K562 (cell line): Measurements from ENCODE around the gene CHRNG. TPM values are rescaled to one million over a fixed set of nuclear protein-coding genes. Genes with fewer than 3 reads are reported as not detected.

Experiments used
- ATAC-seq: fragments of 200-7000 bp; cut with Tn5 transposase; 3 replicates; pipeline ENCODE4 v1.9.1; 2020; ENCODE audit warnings: moderate library complexity
- BruUV-seq: library from RNA; stranded (reverse); fragments of 400-500 nt; replicated peaks from 2 replicates; lab custom pipeline; 2021; lab: Mats Ljungman, UMichigan
- CTCF ChIA-PET: fragments of 300-600 bp; formaldehyde crosslinking; extraction: SDS; loops from one replicate; lab custom pipeline; 2021; ENCODE audit warnings: low intra/inter-chr PET ratio; lab: Yijun Ruan, JAX
- POLR2A ChIA-PET: fragments of 300-600, 350-650 bp; sonication (Branson Sonifier 250); formaldehyde crosslinking; extraction: SDS; loops from one replicate; lab custom pipeline; 2021; ENCODE audit warnings: antibody characterized with exemption, inconsistent platforms; lab: Yijun Ruan, JAX
- DNase-seq, 4 experiments: peaks; one replicate each; pipeline versions ENCODE4 v3.0.0 to v3.0.0-alpha.2; 2011 to 2018; ENCODE audit warnings: low spot score in 3 of 4, mixed read lengths in 3 of 4; ENCODE audit errors: extremely low read depth in 1 of 4
- FAIRE-seq: peaks from 2 replicates; lab custom pipeline; 2011; peaks lifted over from hg19 to GRCh38; lab: Jason Lieb, UNC
- H2AFZ ChIP-seq: 2 replicates; pipeline ENCODE4 v1.6.0; 2011; ENCODE audit warnings: low read depth, low read length, control low read depth, inconsistent platforms
- H3K27ac ChIP-seq: fragments of 200-600 bp; 3 replicates; pipeline ENCODE4 v1.8.0; 2011; ENCODE audit warnings: low read depth, mild to moderate bottlenecking, control low read depth, inconsistent platforms, low read length, moderate library complexity, mixed read lengths; ENCODE audit errors: extremely low read depth
- H3K27me3 ChIP-seq, 2 experiments: fragments of 300-600 bp in 1 of 2; 2 replicates in 1 of 2; 3 replicates in 1 of 2; pipeline versions ENCODE4 v1.6.0 to v1.8.0; 2011; ENCODE audit warnings: inconsistent platforms in 2 of 2, low read length in 2 of 2, mild to moderate bottlenecking in 1 of 2, mixed read lengths in 1 of 2, moderate library complexity in 1 of 2; ENCODE audit not compliant: control insufficient read depth in 2 of 2, insufficient read depth in 2 of 2
- H3K36me3 ChIP-seq: fragments of 300-600 bp; 3 replicates; pipeline ENCODE4 v1.8.0; 2011; ENCODE audit warnings: mild to moderate bottlenecking, low read length, inconsistent platforms; ENCODE audit not compliant: control insufficient read depth, insufficient read depth
- H3K4me1 ChIP-seq, 2 experiments: fragments of 200-600 bp in 1 of 2; replicated peaks in 1 of 2; 2 replicates in 1 of 2; 3 replicates in 1 of 2; pipeline versions ENCODE4 v1.5.1 to v1.8.0; 2011; ENCODE audit warnings: inconsistent platforms in 2 of 2, low read length in 2 of 2, mild to moderate bottlenecking in 1 of 2, mixed read lengths in 1 of 2, moderate library complexity in 1 of 2; ENCODE audit not compliant: control insufficient read depth in 2 of 2, insufficient read depth in 2 of 2
- H3K4me2 ChIP-seq: 2 replicates; pipeline ENCODE4 v1.6.1; 2011; ENCODE audit warnings: low read length, control low read depth, inconsistent platforms, mixed read lengths; ENCODE audit not compliant: insufficient read depth
- H3K4me3 ChIP-seq: fragments of 200-600 bp; sonication (generic), shearing (Covaris generic); 2 replicates; pipeline ENCODE4 v1.5.1; 2016; ENCODE audit warnings: control low read depth, inconsistent platforms
- H3K79me2 ChIP-seq: fragments of 200-600 bp; 3 replicates; pipeline ENCODE4 v1.8.0; 2011; ENCODE audit warnings: low read length, inconsistent platforms; ENCODE audit not compliant: control insufficient read depth, insufficient read depth
- H3K9ac ChIP-seq, 2 experiments: 2 replicates each; pipeline versions ENCODE4 v1.6.0 to v1.6.1; 2011; ENCODE audit warnings: low read depth in 2 of 2, low read length in 2 of 2, control low read depth in 1 of 2, inconsistent platforms in 1 of 2, mild to moderate bottlenecking in 1 of 2, mixed read lengths in 1 of 2; ENCODE audit not compliant: insufficient read depth in 1 of 2
- H3K9me1 ChIP-seq: one replicate; pipeline ENCODE4 v1.6.0; 2011; ENCODE audit warnings: inconsistent platforms, mild to moderate bottlenecking, low read length, moderate library complexity; ENCODE audit not compliant: control insufficient read depth, insufficient read depth
- H3K9me3 ChIP-seq: replicated peaks from 2 replicates; pipeline ENCODE4 v1.5.1; 2011; ENCODE audit warnings: low read depth, low read length, inconsistent platforms; ENCODE audit not compliant: control insufficient read depth, insufficient read depth
- H4K20me1 ChIP-seq: replicated peaks from 2 replicates; pipeline ENCODE4 v1.6.1; 2011; ENCODE audit warnings: low read length, inconsistent platforms, mixed read lengths; ENCODE audit not compliant: control insufficient read depth, insufficient read depth
- ETS1 ChIP-seq: conservative IDR thresholded peaks from 2 replicates; pipeline ENCODE4 v1.6.1; 2011; ENCODE audit warnings: low read depth, mild to moderate bottlenecking, low read length; ENCODE audit not compliant: control insufficient read depth
- FOXM1 ChIP-seq, 2 experiments: fragments of 450-650 bp in 1 of 2; sonication (generic) in 1 of 2; formaldehyde crosslinking in 1 of 2; IDR thresholded peaks; 2 replicates each; pipeline versions ENCODE4 v1.6.1 to v1.9.0; 2017 to 2022; ENCODE audit warnings: low read depth in 2 of 2, mild to moderate bottlenecking in 2 of 2, missing genetic modification reagents in 1 of 2, moderate library complexity in 1 of 2
- HMG20B ChIP-seq: fragments of 250-450 bp; sonication (Bioruptor Pico); IDR thresholded peaks from 2 replicates; pipeline ENCODE4 v1.5.0; 2021; ENCODE audit warnings: mild to moderate bottlenecking
- MNT ChIP-seq, 2 experiments: fragments of 450-650 bp; conservative IDR thresholded peaks; 2 replicates each; pipeline ENCODE4 v1.6.1; 2017; ENCODE audit warnings: mild to moderate bottlenecking in 2 of 2, moderate library complexity in 2 of 2
- NR4A1 ChIP-seq, 2 experiments: fragments of 250-450 bp in 1 of 2; fragments of 450-650 bp in 1 of 2; sonication (Bioruptor Pico) in 1 of 2; IDR thresholded peaks; 2 replicates each; pipeline versions ENCODE4 v1.4.0 to v1.6.1; 2016 to 2020; ENCODE audit warnings: mild to moderate bottlenecking in 2 of 2, missing compliant biosample characterization in 1 of 2, missing genetic modification characterization in 1 of 2, moderate library complexity in 1 of 2
- PHB ChIP-seq: fragments of 250-450 bp; sonication (Bioruptor Pico); IDR thresholded peaks from 2 replicates; pipeline ENCODE4 v1.5.0; 2021
- RBM34 ChIP-seq: fragments of 200-400 bp; formaldehyde crosslinking; IDR thresholded peaks from 2 replicates; pipeline ENCODE4 v1.6.1; 2018; ENCODE audit warnings: low read length, borderline replicate concordance; ENCODE audit not compliant: insufficient read depth
- TAF9B ChIP-seq: fragments of 450-650 bp; IDR thresholded peaks from 2 replicates; pipeline ENCODE4 v1.6.1; 2018; ENCODE audit warnings: mild to moderate bottlenecking; ENCODE audit not compliant: partially characterized antibody
- TOE1 ChIP-seq, 2 experiments: fragments of 450-650 bp in 1 of 2; sonication (generic) in 1 of 2; formaldehyde crosslinking in 1 of 2; IDR thresholded peaks; 2 replicates each; pipeline versions ENCODE4 v1.7.1 to v1.8.0; 2016 to 2022; ENCODE audit warnings: borderline replicate concordance in 2 of 2, mild to moderate bottlenecking in 2 of 2, antibody characterized with exemption in 1 of 2, inconsistent platforms in 1 of 2, low read depth in 1 of 2, missing genetic modification reagents in 1 of 2, moderate library complexity in 1 of 2
- UBTF ChIP-seq, 2 experiments: IDR thresholded peaks; 2 replicates each; pipeline ENCODE4 v1.6.1; 2012; ENCODE audit warnings: improper control_type of control experiment in 2 of 2, low read depth in 2 of 2, low read length in 2 of 2, borderline replicate concordance in 1 of 2
- ZNF696 ChIP-seq: fragments of 250-450 bp; sonication (Bioruptor Pico); conservative IDR thresholded peaks from 2 replicates; pipeline ENCODE4 v1.4.0; 2020; ENCODE audit warnings: mild to moderate bottlenecking, moderate library complexity
- WGBS: fragments of 100-300 bp; shearing (Covaris generic); methylation state at CpG from one replicate; pipeline ENCODE4 v1.1.6; 2016; ENCODE audit warnings: low coverage, mixed read lengths; ENCODE audit not compliant: insufficient coverage; ENCODE audit errors: missing lambda C conversion rate; 5-methylcytosine and 5-hydroxymethylcytosine counted together
- in situ Hi-C: fragments of 300-500 bp; cut with MboI; formaldehyde crosslinking; loops from 4 replicates; pipeline ENCODE4 v1.15.0; 2018; ENCODE audit warnings: inconsistent platforms, mixed read lengths
- intact Hi-C: fragments of 100-400 bp; cut with micrococcal nuclease; formaldehyde crosslinking; loops from 2 replicates; pipeline ENCODE4 v1.14.2; 2022
- polyA plus RNA-seq, 8 experiments: library from polyadenylated mRNA; depleted of rRNA in 4 of 8; stranded (reverse) in 5 of 8; unstranded in 3 of 8; fragments of >200 nt; fragmentation: Nextera tagmentation in 2 of 8; fragmentation: Illumina TruSeq in 1 of 8; extraction: Ambion mirVana in 2 of 8; extraction: Trizol in 1 of 8; gene quantifications; 2 replicates each; pipeline versions ENCODE4 v1.2.1 to v1.2.3, GENCODE V29; 2011 to 2014; ENCODE audit warnings: inconsistent platforms in 1 of 8, missing spikeins in 1 of 8
- total RNA-seq, 7 experiments: library from RNA; depleted of rRNA in 6 of 7; stranded (reverse); fragments of >200 nt in 6 of 7; fragmentation: Illumina TruSeq in 2 of 7; extraction: Trizol in 2 of 7; gene quantifications; 2 replicates each; pipeline versions ENCODE4 v1.2.1 to v1.2.3, GENCODE V29; 2011 to 2021; ENCODE audit warnings: low replicate concordance in 1 of 7

CHRNG gene
- total and polyA plus RNA-seq, 9 of the 15 experiments (the other 6 are each of a cell fraction or from before 2014, with no cell fraction given) = not detected

GRCh38 chr2:232524771-232525170 lies 14.7 kb upstream of the CHRNG start (continued):
- TF ChIP-seq TOE1 (IDR thresholded peaks at IDR 0.05; ENCODE audit: borderline replicate concordance) = no peak
- no peak for TF ChIP-seq TOE1 (CRISPR knock-in tag; IDR thresholded peaks at IDR 0.05; ENCODE audit: borderline replicate concordance, low read depth)
- no peak for TF ChIP-seq FOXM1 (IDR thresholded peaks at IDR 0.05; ENCODE audit: low read depth)
- no peak for TF ChIP-seq FOXM1 (CRISPR knock-in tag; IDR thresholded peaks at IDR 0.05; ENCODE audit: low read depth)
- TF ChIP-seq NR4A1 (CRISPR knock-in tag; IDR thresholded peaks at IDR 0.05) = no peak
- no peak for TF ChIP-seq NR4A1 (tag; IDR thresholded peaks at IDR 0.05)

GRCh38 chr2:232525199-232525598 lies 14.3 kb upstream of the CHRNG start:
- H2AFZ ChIP-seq = no peak overlapping the region
- H3K27me3 ChIP-seq = peaks cover 0 to 57% of the 10 kb centered on the region in 2 experiments; a peak in 2 of 5 replicates
- ChIA-PET CTCF (no interaction called here), POLR2A (no interaction called here)
- H4K20me1 ChIP-seq = no peaks in the 10 kb centered on the region
- no TSS peak for BruUV-seq
- H3K9me3 ChIP-seq = no peaks in the 10 kb centered on the region
- DNase-seq (no peak), FAIRE-seq (no peak), ATAC-seq (no peak)
- no peak for TF ChIP-seq RBM34
- no peak for TF ChIP-seq UBTF (IDR thresholded peaks at IDR 0.05; ENCODE audit: borderline replicate concordance in 1 of 2, low read depth in 2 of 2, low read length in 2 of 2)
- TF ChIP-seq MNT (conservative IDR thresholded peaks at IDR 0.05) = no peak
- no peak for TF ChIP-seq HMG20B (CRISPR knock-in tag)
- TF ChIP-seq ETS1 = no peak
- TF ChIP-seq PHB (CRISPR knock-in tag) = no peak
- no peak for TF ChIP-seq TAF9B
- TF ChIP-seq ZNF696 = no peak
- H3K4me2 ChIP-seq = no peak overlapping the region
- intact Hi-C loops (no loop called here), in situ Hi-C loops (no loop called here)
- no peak overlapping the region for H3K9ac ChIP-seq
- H3K4me1 ChIP-seq = peaks cover 0 to 27% of the 10 kb centered on the region in 2 experiments; a peak in 2 of 5 replicates
- no peak overlapping the region for H3K4me3 ChIP-seq
- no peaks in the 10 kb centered on the region for H3K79me2 ChIP-seq
- WGBS = 8% methylated on average over 2 of the region's 14 CpGs
- H3K36me3 ChIP-seq = no peaks in the 10 kb centered on the region
- no peaks in the 10 kb centered on the region for H3K9me1 ChIP-seq
- H3K27ac ChIP-seq = no peak overlapping the region
